Activated CD4-positive, alpha-beta T cell treated with anti-CD3 and anti-CD28 coated beads, Interleukin-2, amount 50 U/mL, for 1 hour (primary cell): ENCODE results near the gene AHNAK2.
"Not testable (repeated sequence)": the region's sequence is repeated elsewhere in the genome, so short reads cannot be mapped to it uniquely, and the experiment has no call there.

ENCODE experiments used
- DNase-seq: peaks from one replicate; pipeline ENCODE4 v3.0.0-alpha.2; 2020

The AHNAK2 gene

DNA sequence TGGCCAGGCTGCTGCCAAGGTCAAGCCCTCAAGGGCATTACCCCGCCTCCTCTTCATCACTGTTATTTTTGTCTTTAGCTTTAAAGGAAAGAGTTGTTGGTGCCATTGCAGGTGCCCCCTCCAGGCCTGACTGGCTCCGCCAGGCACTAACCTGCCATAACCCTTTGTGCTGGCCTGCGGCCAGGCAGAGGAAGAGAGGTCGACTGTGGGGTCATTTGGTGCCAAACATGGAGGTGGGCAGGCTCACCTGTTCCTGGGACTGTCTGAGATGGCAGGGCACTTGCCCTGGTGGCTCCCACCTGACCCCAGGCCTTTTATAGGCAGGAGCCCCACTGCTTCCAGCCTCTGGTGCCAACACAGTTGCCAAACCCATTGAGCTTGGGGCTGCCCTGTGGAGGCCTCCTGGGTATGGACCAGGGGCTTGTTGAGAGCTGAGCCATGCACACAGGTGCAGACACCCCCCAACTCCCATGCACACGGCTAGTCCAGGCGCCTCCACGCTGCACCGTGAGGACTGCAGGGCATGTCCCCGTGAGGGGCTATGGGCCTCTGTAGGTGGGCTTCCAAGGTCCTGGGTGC lies 82.9 kb downstream of the AHNAK2 start:
- no peak for DNase-seq

DNA sequence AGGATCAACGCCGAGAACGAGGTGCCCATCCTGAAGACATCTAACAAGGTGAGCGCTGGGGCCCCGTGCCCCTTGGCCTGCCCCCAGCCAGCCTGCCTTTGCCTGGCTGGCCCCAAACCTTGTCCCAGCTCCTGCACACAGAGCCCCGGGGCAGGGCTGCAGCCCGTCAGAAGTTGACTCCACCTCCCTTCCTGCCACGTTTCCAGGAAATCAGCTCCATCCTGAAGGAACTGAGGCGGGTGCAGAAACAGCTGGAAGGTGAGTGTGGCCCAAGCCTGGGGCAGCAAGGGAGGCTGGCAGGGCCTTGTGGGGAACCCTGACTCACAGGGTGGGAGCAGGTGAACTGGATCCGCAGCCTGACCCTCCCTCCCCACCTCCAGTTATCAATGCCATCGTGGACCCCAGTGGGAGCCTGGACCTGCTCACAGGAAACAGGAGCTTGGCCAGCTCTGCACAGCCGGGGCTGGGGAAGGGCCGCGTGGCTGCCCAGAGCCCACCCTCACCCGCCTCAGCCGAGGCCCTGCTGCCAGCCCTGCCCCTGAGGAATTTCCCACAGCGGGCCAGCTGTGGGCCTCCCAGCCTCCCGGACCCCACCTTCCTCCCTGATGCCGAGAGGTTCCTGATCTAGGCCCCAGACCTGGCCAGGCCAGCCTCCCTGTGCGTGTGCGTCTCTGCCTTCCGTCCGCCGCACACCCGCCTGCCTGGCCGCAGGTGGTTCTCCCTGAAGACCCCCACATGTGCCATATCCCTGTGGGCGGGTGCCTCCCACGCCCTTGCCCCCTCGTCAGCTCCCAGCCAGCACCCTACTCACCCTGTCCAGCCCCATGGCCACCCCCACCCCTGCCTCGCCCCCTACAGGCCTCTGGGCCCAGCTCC lies 83.6 kb downstream of the AHNAK2 start:
- no peak for DNase-seq

DNA sequence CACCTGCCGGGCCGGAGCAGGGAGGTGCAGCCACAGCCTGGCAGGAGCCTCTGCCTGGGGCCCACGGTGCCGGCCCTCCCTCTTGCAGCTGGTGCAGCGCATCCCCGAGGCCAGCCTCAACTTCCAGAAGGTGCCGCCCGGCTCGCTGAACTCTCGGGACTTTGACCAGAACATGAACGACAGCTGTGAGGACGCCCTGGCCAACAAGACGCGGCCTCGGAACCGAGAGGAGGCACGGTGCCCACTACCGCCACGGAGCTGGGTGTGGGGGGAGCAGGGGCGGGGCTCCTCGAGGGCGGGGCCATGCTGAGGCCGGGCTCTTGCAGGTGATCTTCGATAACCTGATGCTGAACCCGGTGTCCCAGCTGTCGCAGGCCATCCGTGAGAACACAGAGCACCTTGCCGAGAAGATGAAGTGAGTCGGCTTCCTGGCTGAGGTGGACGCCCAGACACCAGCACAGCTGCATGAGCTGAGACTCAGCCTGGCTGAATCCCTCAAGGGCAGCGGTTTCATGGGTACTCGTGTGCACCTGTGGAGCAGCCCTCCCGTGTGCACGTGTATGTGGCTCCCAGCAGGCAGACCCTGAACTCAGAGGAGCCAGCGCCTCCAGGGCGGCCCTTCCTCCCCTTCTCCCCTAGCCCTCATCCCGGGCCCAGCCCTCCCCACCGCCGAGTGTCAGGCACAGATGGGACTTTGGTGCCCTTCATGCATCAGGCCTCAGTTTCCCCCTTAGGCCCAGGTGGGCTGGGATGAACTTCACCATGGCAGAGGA lies 84.6 kb downstream of the AHNAK2 start:
- no peak for DNase-seq

DNA sequence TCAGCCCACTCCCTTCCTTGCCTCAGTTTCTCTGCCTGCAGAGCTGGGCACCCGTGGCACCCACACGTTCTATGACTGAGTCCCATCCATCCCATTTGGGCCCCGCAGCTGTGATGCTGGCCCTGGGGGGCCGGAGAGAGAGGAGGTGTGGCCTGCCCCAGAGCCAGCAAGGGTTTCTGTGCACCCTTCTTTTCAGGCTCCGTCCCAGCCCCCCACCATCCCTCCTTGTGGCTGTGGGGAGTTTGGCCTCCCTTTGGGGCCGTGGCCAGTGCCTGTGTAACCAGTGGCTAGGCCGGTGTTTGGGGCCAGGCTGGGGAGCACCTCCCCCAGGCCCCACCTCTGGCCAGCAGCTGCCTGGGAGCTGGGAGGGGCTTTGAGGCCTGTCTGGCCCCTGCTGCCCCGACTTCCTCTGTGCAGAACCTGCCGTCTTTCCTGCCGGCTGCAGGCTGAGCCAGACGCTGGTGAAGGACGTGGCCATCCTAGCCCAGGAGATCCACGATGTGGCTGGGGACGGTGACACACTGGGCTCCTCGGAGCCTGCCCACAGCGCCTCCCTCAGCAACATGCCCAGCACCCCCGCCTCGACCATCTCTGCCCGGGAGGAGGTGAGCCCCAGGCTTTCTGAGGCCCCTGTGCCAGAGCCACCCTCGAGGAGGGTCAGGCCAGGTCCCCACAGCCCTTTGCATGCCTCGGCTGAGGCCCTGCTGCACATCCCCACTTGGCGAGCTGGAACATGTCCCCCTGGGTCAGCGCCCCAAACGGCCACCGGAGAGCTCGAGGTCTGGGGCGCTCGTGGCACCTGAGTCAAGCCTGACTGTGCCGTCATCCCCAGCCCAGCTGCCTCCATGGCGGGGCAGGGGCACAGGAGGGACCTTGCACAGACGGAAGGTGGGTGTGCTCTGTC lies 85.4 kb downstream of the AHNAK2 start:
- DNase-seq: no peak

DNA sequence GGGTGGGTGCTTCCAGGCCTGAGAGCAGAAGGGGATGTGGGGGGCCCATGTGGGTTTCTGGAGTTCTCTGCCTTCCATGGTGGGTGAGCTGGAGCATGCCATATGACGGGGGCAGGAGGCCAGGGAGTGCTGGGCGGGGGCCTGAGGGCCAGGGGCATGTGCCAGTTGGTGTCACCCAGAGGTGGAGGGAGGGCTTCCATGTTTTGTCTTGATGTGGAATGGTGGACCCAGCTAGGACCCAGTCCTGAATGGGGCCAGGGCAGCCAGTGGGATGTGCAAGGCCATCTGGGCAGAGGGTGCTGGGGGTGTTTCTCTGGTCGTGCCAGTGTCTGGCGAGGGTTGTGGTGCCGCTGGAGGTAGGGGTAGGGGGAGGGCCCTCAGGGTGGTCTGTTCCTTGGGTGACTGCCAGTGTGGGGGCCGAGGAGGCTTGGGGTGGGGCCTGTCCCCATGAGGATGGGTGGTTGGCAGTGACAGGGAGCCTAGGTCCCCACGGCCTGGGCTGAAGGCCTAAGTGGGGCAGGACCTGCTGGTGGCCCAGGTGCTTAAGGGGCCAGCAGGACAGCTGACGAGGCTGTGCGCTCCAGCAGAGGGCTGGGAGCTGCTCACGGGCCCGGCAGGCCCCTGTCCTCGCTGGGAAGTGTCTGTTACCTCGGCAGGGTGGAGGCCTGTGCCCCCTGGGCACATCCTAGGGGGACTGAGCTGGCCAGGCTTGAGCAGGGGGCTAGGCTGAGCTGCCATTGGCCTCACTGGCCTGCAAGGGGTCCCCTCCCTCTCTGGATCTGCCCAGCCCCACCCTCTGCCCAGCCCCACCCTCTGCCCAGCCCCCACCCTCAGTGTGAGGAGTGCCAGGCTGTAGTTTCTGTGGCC lies 86.3 kb downstream of the AHNAK2 start:
- no peak for DNase-seq

DNA sequence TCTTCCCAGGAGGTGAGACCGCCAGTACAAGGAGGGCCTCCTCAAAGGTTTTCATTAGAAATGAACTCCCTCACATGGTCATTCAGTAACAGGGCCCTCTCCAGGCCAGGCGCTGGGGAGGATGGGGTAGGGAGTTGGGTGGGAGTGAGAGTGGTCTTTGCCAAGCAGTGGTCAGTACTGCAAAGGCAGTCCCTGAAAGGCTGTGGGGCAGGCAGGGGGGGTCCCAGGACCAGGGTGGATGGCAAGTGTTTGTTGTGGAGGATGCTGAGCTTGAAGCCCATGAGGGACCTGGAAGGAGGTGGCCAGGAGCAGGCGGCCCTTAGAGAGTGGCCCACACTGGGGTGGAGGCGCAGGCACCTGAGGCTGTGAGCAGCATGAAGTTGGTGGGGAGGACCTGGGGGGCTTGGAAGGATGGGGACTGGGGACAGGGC lies 87.0 kb downstream of the AHNAK2 start:
- DNase-seq: no peak

DNA sequence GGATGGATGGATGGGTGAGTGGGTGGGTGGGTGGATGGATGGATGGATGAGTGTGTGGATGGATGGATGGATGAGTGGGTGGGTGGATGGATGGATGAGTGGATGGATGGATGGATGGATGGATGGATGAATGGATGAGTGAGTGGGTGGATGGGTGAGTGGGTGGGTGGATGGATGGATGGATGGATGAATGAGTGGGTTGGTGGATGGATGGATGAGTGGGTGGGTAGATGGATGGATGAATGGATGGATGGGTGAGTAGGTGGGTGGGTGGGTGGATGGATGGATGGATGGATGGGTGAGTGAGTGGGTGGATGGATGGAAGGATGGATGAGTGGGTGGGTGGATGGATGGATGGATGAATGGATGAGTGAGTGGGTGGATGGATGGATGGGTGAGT lies 87.9 kb downstream of the AHNAK2 start:
- not testable (repeated sequence) for DNase-seq

DNA sequence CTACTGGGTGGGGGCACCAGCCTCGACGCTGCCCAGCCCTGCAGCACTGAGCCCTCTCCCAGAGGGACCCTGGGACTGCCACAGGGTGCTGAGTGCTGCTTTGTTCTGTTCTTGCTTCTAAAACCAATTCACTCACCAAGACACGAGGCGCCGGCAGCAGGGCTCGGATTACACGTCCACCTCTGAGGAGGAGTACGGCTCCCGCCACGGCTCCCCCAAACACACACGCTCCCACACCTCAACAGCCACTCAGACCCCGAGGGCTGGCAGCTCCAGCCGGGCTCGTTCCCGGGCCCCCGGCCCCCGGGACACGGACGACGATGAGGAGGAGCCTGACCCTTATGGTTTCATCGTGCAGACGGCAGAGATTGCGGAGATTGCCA lies 88.8 kb downstream of the AHNAK2 start:
- no peak for DNase-seq

DNA sequence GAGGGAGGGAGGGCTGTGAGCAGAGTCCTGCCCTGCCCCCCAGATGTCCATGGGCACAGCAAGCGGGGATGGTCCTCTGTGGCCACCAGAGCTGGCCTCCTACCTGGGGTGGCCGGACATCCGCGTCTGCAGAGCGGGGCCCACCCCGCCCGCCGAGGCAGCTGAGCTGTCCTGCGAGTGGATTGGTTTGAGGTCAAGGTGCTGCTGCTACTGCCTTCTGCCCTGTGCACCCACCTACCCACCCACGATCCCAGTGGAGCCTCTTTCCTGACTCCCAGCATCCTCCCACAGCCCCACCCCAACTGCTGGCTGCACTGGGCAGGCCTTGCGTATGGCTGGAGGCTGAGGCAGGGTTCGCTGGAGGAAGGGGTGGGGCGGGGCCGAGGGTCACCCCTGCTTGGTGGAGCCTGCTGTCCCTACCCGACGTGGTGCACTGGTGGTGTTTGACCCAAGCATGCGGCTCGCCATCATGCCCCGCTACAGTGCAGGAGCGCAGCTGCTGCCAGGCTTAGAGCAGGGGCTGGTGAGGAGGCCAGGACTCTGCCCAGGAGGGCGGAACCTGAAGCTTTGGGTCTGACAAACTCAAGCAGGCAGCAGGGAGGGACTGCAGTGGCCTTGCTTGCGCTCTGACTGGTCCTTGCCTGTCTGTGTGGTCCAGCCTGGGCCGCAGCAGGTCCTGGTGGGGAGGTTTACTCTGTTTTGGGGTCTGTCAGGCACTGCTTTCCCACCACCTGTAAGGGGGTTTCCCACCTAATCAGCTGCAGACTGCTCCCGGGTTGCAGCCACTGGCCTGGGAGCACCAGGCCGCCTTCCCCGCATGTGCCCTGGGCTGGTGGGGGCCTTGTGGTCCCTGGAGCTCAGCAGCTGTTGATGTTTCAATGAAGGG lies 89.4 kb downstream of the AHNAK2 start:
- no peak for DNase-seq

DNA sequence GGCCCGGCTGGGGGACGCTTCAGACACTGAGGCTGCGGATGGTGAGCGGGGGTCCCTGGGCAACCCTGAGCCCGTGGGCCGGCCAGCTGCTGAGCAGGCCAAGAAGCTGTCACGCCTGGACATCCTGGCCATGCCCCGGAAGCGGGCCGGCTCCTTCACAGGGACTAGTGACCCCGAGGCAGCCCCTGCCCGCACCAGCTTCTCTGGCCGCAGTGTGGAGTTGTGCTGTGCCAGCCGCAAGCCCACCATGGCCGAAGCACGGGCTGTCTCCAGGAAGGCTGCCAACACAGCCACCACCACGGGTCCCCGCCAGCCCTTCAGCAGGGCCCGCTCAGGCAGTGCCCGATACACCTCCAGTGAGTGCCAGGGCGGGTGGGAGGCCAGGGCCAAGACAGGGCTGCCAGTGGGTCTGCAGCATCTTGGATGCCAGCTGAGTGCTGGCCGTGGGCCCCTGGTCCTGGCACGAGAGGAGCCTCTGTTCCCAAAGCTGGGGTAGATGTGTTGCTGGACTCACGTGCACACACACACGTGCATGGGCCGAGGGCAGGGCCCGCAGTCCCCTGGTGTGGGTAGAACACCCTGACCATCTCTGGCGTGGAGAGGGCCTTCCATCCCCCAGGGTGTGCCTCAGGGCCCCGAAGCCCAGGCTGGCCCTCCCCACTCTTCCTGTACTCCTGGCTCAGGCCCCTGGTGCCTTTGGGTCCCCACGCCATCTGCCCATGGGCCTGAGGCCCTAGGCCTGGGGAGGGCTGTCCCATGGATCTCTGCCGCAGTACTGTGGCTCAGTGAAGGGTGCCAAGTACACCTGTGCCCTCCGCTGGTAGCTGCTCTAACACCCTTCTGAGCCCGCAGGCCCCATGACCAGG lies 90.3 kb downstream of the AHNAK2 start:
- no peak for DNase-seq
